Naive thymus-derived CD4-positive, alpha-beta T cell (primary cell): ENCODE results near the gene ITPR2. TPM values are rescaled to one million over a fixed set of nuclear protein-coding genes. Genes with fewer than 3 reads are reported as not detected.

Experiments
- ATAC-seq: fragments of 150-1000 bp; cut with Tn5 transposase; 2 replicates; pipeline ENCODE4 v1.10.0; 2021; ENCODE audit warnings: mild to moderate bottlenecking, moderate library complexity
- CTCF ChIA-PET: fragments of 350-600 bp; sonication (Branson Sonifier 250); formaldehyde crosslinking; loops from one replicate; lab custom pipeline; 2021; ENCODE audit warnings: antibody characterized with exemption; lab: Charles Lee
- POLR2A ChIA-PET: fragments of 350-600 bp; sonication (Branson Sonifier 250); formaldehyde crosslinking; loops from one replicate; lab custom pipeline; 2021; ENCODE audit warnings: antibody characterized with exemption, inconsistent platforms; lab: Charles Lee
- DNase-seq, 9 donors: peaks; one replicate each; pipeline versions ENCODE4 v3.0.0 to v3.0.0-alpha.2; 2020 to 2022; ENCODE audit warnings: mixed read lengths in 1 of 9
- H3K27ac ChIP-seq: one replicate; pipeline ENCODE4 v1.7.0; 2013; ENCODE audit warnings: mild to moderate bottlenecking, low read depth, low read length, moderate library complexity
- H3K27me3 ChIP-seq, 2 donors: one replicate each; pipeline ENCODE4 v1.7.0; 2013; ENCODE audit warnings: low read length in 2 of 2, mild to moderate bottlenecking in 2 of 2, moderate library complexity in 2 of 2; ENCODE audit not compliant: control insufficient read depth in 2 of 2, insufficient read depth in 2 of 2
- H3K36me3 ChIP-seq, 3 experiments: 1 replicate in 2 of 3; 2 replicates in 1 of 3; pipeline ENCODE4 v1.7.0; 2013; ENCODE audit warnings: low read length in 3 of 3, mild to moderate bottlenecking in 3 of 3, moderate library complexity in 1 of 3; ENCODE audit not compliant: insufficient read depth in 3 of 3, control insufficient read depth in 2 of 3
- H3K4me1 ChIP-seq, 2 donors: one replicate each; pipeline ENCODE4 v1.7.0; 2013; ENCODE audit warnings: low read length in 2 of 2, mild to moderate bottlenecking in 2 of 2, moderate library complexity in 1 of 2; ENCODE audit not compliant: control insufficient read depth in 2 of 2, insufficient read depth in 2 of 2
- H3K4me3 ChIP-seq: 2 replicates; pipeline ENCODE4 v1.7.0; 2013; ENCODE audit warnings: mild to moderate bottlenecking, low read length
- H3K9me3 ChIP-seq, 3 experiments: 1 replicate in 2 of 3; 2 replicates in 1 of 3; pipeline ENCODE4 v1.7.0; 2013; ENCODE audit warnings: low read length in 3 of 3; ENCODE audit not compliant: control insufficient read depth in 2 of 3
- H3K27ac Mint-ChIP-seq, 9 donors: one replicate each; pipeline ENCODE4 v1.8.0; 2020 to 2022; ENCODE audit warnings: mixed read lengths in 9 of 9, mild to moderate bottlenecking in 8 of 9, moderate library complexity in 5 of 9, inconsistent platforms in 2 of 9
- H3K27me3 Mint-ChIP-seq, 5 donors: one replicate each; pipeline ENCODE4 v1.8.0; 2021 to 2022; ENCODE audit warnings: mixed read lengths in 5 of 5, mild to moderate bottlenecking in 1 of 5
- H3K36me3 Mint-ChIP-seq, 5 donors: one replicate each; pipeline ENCODE4 v1.8.0; 2020 to 2022; ENCODE audit warnings: mixed read lengths in 5 of 5, mild to moderate bottlenecking in 3 of 5, inconsistent platforms in 1 of 5
- H3K4me1 Mint-ChIP-seq, 7 donors: one replicate each; pipeline ENCODE4 v1.8.0; 2020 to 2022; ENCODE audit warnings: mixed read lengths in 7 of 7, mild to moderate bottlenecking in 3 of 7, inconsistent platforms in 1 of 7
- H3K4me3 Mint-ChIP-seq, 10 donors: one replicate each; pipeline ENCODE4 v1.8.0; 2020 to 2022; ENCODE audit warnings: mild to moderate bottlenecking in 10 of 10, mixed read lengths in 10 of 10, moderate library complexity in 6 of 10, inconsistent platforms in 2 of 10
- H3K9me3 Mint-ChIP-seq, 11 donors: one replicate each; pipeline ENCODE4 v1.8.0; 2020 to 2022; ENCODE audit warnings: mixed read lengths in 11 of 11, mild to moderate bottlenecking in 4 of 11, inconsistent platforms in 1 of 11, moderate library complexity in 1 of 11
- intact Hi-C, 2 donors: fragments of 100-400 bp; cut with micrococcal nuclease; formaldehyde crosslinking; loops; one replicate each; pipeline ENCODE4 v1.15.1; 2023
- polyA plus RNA-seq, 2 donors: library from polyadenylated mRNA; unstranded; fragments of 300-500 nt; fragmentation: Illumina TruSeq; gene quantifications; one replicate each; pipeline ENCODE4 v1.2.3, GENCODE V29; 2021
- total RNA-seq, 6 experiments: library from RNA in 5 of 6; stranded (reverse) in 5 of 6; gene quantifications; 1 replicate in 5 of 6; 2 replicates in 1 of 6; pipeline ENCODE4 v1.2.3 and lab custom pipeline; 2021 to 2026

Gene ITPR2
- total and polyA plus RNA-seq, 7 experiments from 2014 or later = 11.3 to 71.5 (median 51.4) TPM

GRCh38 chr12:26659930-26660329 lies 173.1 kb downstream of the ITPR2 start:
- intact Hi-C loops = no loop called here
- H3K27me3 Mint-ChIP-seq = no peaks in the 10 kb centered on the region
- no peak overlapping the region for H3K4me3 Mint-ChIP-seq
- no peaks in the 10 kb centered on the region for H3K4me1 ChIP-seq
- DNase-seq (no peak), ATAC-seq (no peak)
- H3K9me3 ChIP-seq = no peaks in the 10 kb centered on the region
- H3K27ac Mint-ChIP-seq = no peak overlapping the region
- no peak overlapping the region for H3K27ac ChIP-seq
- ChIA-PET CTCF (no interaction called here), POLR2A (no interaction called here)
- no peak overlapping the region for H3K4me3 ChIP-seq
- H3K4me1 Mint-ChIP-seq = no peaks in the 10 kb centered on the region
- peaks cover 5 to 48% (median 8%) of the 10 kb centered on the region in 3 experiments for H3K36me3 ChIP-seq
- peaks cover 25 to 76% (median 73%) of the 10 kb centered on the region in 5 donors for H3K36me3 Mint-ChIP-seq
- H3K27me3 ChIP-seq = no peaks in the 10 kb centered on the region
- peaks cover 0 to 2% (median 0%) of the 10 kb centered on the region in 11 donors for H3K9me3 Mint-ChIP-seq

DNA sequence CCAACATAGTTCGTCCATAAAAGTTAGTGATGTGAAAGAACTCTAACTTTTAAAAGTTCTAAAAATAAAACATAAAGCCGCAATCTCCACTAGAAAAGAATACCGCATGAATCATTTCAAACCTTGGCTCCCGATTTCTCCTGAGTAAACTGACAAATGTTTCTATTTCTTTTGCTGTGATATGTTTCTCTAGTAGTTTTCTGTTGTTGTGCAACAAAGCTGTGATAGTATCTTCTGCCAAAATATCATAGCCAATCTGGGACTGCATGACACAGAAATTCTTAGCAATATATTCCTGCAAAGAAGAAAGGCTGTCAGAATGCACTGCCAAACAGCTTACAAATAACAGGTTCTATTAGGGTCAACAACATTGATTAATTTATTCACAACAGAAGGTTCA lies 174.0 kb downstream of the ITPR2 start:
- no peak for ATAC-seq
- H3K27ac Mint-ChIP-seq = no peak overlapping the region
- H3K4me3 ChIP-seq = no peak overlapping the region
- no peaks in the 10 kb centered on the region for H3K27me3 ChIP-seq
- intact Hi-C loops = no loop called here
- no peaks in the 10 kb centered on the region for H3K9me3 ChIP-seq
- no peaks in the 10 kb centered on the region for H3K4me1 ChIP-seq
- H3K36me3 ChIP-seq = peaks cover 10 to 54% (median 13%) of the 10 kb centered on the region in 3 experiments
- ChIA-PET POLR2A (no interaction called here), CTCF (no interaction called here)
- no peak for DNase-seq
- H3K4me3 Mint-ChIP-seq = no peak overlapping the region
- H3K9me3 Mint-ChIP-seq = peaks cover 0 to 2% (median 0%) of the 10 kb centered on the region in 11 donors
- H3K27me3 Mint-ChIP-seq = no peaks in the 10 kb centered on the region
- no peak overlapping the region for H3K27ac ChIP-seq
- H3K36me3 Mint-ChIP-seq = peaks cover 28 to 79% (median 74%) of the 10 kb centered on the region in 5 donors
- H3K4me1 Mint-ChIP-seq = peaks cover 0 to 4% (median 0%) of the 10 kb centered on the region in 7 donors

DNA sequence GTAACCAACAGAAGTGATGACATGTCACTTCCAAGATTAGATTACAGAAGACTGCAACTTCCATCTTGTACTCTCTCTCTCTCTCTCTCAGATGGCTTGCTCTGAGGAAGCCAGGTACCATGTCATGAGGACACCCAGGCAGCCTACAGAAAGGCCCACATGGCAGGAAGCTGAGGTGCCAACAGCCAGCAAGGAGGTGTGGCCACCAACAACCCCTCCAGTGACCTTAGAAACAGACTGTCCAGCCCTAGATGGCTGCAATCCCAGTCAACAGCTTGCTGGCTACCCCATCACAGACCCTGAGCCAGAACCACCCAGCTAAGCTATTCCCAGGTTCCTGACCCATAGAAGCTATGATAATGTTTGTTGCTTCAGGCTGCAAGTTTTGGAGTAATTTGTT lies 178.4 kb downstream of the ITPR2 start:
- no peaks in the 10 kb centered on the region for H3K27me3 Mint-ChIP-seq
- CTCF ChIA-PET = no interaction called here
- H3K9me3 Mint-ChIP-seq = peaks cover 0 to 23% (median 9%) of the 10 kb centered on the region in 11 donors

DNA sequence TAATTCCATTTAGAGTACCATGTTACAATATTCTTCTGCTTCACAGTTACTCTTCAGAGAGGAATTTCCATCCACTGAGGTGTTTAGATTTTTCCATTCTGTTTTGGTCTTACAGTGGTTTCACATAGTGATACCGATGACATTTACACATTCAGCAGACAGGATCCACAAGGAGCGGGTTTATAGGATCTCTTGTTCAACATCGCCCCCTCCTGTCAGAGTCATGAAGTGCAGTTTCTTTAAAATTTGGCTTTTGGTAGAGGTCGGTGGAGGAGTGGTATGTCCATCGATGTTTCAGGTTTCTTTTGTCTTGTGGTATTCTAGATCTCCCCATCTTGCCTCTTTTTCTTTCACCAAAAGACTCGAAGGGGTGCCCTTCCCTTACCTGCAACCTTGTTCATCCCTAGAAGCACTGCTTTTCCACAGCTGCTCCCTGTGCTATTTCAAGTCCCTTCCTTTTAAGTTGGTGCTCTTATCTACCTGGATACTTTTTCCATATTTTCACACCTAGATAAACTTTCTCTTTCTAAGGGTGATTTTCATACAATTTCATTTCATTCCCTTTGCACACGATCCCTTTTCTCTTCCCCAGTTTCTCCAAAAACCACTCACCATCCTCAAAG lies 181.3 kb downstream of the ITPR2 start:
- ATAC-seq = peak; percentile 50
- POLR2A ChIA-PET = no interaction called here

More for the DNA sequence above, 178.4 kb downstream of the ITPR2 start:
- Histone ChIP-seq H3K27me3 (no peaks in the 10 kb centered on the region), H3K4me1 (no peaks in the 10 kb centered on the region), H3K9me3 (no peaks in the 10 kb centered on the region), H3K4me3 (no peak overlapping the region), H3K36me3 (peaks cover 10 to 66% (median 14%) of the 10 kb centered on the region in 3 experiments), H3K27ac (no peak overlapping the region)
- POLR2A ChIA-PET = no interaction called here
- ATAC-seq (no peak), DNase-seq (no peak)
- Mint-ChIP-seq H3K36me3 (peaks cover 42 to 89% (median 86%) of the 10 kb centered on the region in 5 donors), H3K4me1 (peaks cover 0 to 4% (median 0%) of the 10 kb centered on the region in 7 donors), H3K4me3 (no peak overlapping the region), H3K27ac (no peak overlapping the region)
- intact Hi-C loops = no loop called here

DNA sequence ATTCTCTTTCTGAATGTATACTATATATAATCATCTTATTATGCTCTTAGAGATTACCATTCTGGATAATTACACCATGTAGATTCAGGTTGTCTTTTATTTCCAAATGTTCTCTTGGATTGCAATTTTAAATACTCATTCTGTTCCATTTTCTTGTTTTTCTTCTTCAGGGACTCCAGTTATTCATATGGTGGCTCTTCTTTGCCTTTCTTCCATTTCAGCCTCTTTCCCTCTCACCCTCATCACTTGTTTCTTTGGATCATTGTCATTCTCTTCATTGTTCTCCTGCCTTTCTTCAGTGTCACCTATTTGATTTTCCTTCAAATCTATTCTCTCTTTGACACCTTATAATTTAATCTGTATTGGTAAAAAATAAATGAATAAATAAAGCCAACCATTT lies 182.0 kb downstream of the ITPR2 start:
- Mint-ChIP-seq H3K27me3 (no peaks in the 10 kb centered on the region), H3K9me3 (peaks cover 0 to 23% (median 9%) of the 10 kb centered on the region in 11 donors), H3K4me3 (no peak overlapping the region), H3K36me3 (peaks cover 31 to 86% (median 79%) of the 10 kb centered on the region in 5 donors), H3K27ac (no peak overlapping the region), H3K4me1 (peaks cover 0 to 4% (median 0%) of the 10 kb centered on the region in 7 donors)
- Histone ChIP-seq H3K27ac (no peak overlapping the region), H3K36me3 (peaks cover 6 to 38% (median 6%) of the 10 kb centered on the region in 3 experiments), H3K4me1 (no peaks in the 10 kb centered on the region), H3K9me3 (no peaks in the 10 kb centered on the region), H3K27me3 (no peaks in the 10 kb centered on the region), H3K4me3 (no peak overlapping the region)
- intact Hi-C loops = loop anchor here (1.0 to 2.0 kb wide), 2 partner anchors 530 to 554 kb away; no protein-coding TSS in a partner anchor
- ChIA-PET POLR2A (no interaction called here), CTCF (no interaction called here)
- DNase-seq = no peak
- no peak for ATAC-seq

More for the DNA sequence above, 181.3 kb downstream of the ITPR2 start:
- Mint-ChIP-seq H3K9me3 (peaks cover 0 to 23% (median 9%) of the 10 kb centered on the region in 11 donors), H3K4me3 (no peak overlapping the region), H3K27ac (no peak overlapping the region), H3K27me3 (no peaks in the 10 kb centered on the region), H3K36me3 (peaks cover 29 to 87% (median 81%) of the 10 kb centered on the region in 5 donors), H3K4me1 (peaks cover 0 to 4% (median 0%) of the 10 kb centered on the region in 7 donors)
- H3K4me3 ChIP-seq = no peak overlapping the region
- no peaks in the 10 kb centered on the region for H3K4me1 ChIP-seq
- intact Hi-C loops = loop anchor here (1.0 to 2.0 kb wide), 2 partner anchors 531 to 554 kb away; no protein-coding TSS in a partner anchor
- H3K27me3 ChIP-seq = no peaks in the 10 kb centered on the region
- peak in 2 of 9 donors; percentile 27 to 36 for DNase-seq
- CTCF ChIA-PET = no interaction called here
- no peaks in the 10 kb centered on the region for H3K9me3 ChIP-seq
- H3K27ac ChIP-seq = no peak overlapping the region
- H3K36me3 ChIP-seq = peaks cover 6 to 44% (median 7%) of the 10 kb centered on the region in 3 experiments

DNA sequence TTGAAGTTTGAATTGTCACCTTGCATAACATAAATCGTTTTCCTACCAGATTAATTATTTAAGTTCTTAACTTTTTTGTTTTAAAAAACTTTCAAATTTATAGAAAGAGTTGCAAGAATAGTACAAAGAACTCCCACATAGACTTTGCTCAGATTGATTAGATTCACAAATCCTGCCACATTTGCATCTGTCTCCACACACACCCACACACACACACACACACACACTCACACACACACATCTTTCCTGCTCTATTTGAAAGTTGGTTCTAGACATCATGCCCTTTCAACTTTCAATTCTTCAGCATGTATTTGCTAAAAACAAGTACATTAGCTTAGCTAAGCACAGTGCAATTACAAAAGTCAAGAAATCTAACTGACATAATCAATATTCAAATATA lies 184.0 kb downstream of the ITPR2 start:
- no peak overlapping the region for H3K27ac Mint-ChIP-seq
- POLR2A ChIA-PET = no interaction called here

More for the DNA sequence above, 184.0 kb downstream of the ITPR2 start:
- H3K4me1 ChIP-seq = no peaks in the 10 kb centered on the region
- Mint-ChIP-seq H3K4me1 (peaks cover 0 to 4% (median 0%) of the 10 kb centered on the region in 7 donors), H3K27me3 (no peaks in the 10 kb centered on the region), H3K36me3 (peaks cover 28 to 85% (median 77%) of the 10 kb centered on the region in 5 donors), H3K9me3 (peaks cover 0 to 23% (median 9%) of the 10 kb centered on the region in 11 donors), H3K4me3 (no peak overlapping the region)
- no peaks in the 10 kb centered on the region for H3K9me3 ChIP-seq
- ATAC-seq (no peak), DNase-seq (no peak)
- no peak overlapping the region for H3K27ac ChIP-seq
- intact Hi-C loops = no loop called here
- no peak overlapping the region for H3K4me3 ChIP-seq
- CTCF ChIA-PET = no interaction called here
- peaks cover 0 to 20% (median under 1%) of the 10 kb centered on the region in 3 experiments for H3K36me3 ChIP-seq
- H3K27me3 ChIP-seq = no peaks in the 10 kb centered on the region
